Endothelial cell of umbilical vein (primary cell): Measurements from ENCODE around the gene UGT1A5. TPM values are rescaled to one million over a fixed set of nuclear protein-coding genes. Genes with fewer than 3 reads are reported as not detected.

Experiments used
- BruUV-seq: library from RNA; stranded (reverse); fragments of 400-500 nt; replicated peaks from 2 replicates; lab custom pipeline; 2021; lab: Mats Ljungman, UMichigan
- CTCF ChIA-PET: fragments of 300-600, 350-600 bp; sonication (Branson Sonifier 250); formaldehyde crosslinking; loops from one replicate; lab custom pipeline; 2021; ENCODE audit warnings: antibody characterized with exemption, inconsistent platforms; lab: Charles Lee
- POLR2A ChIA-PET: fragments of 300-600, 350-600 bp; sonication (Branson Sonifier 250); formaldehyde crosslinking; loops from one replicate; lab custom pipeline; 2021; ENCODE audit warnings: antibody characterized with exemption, inconsistent platforms; lab: Charles Lee
- DNase-seq: peaks from one replicate; pipeline ENCODE4 v3.0.0-alpha.2; 2011; ENCODE audit warnings: low read depth, low spot score
- FAIRE-seq: peaks from 2 replicates; lab custom pipeline; 2011; peaks lifted over from hg19 to GRCh38; lab: Jason Lieb, UNC
- H2AFZ ChIP-seq: 2 replicates; pipeline ENCODE4 v1.6.0; 2012; ENCODE audit warnings: low read depth, low read length, control low read depth, inconsistent platforms
- H3K27ac ChIP-seq: 2 replicates; pipeline ENCODE4 v1.5.1; 2011; ENCODE audit warnings: low read depth, mild to moderate bottlenecking, control low read depth, low read length, moderate library complexity; ENCODE audit not compliant: insufficient read depth
- H3K27me3 ChIP-seq, 2 experiments: 2 replicates each; pipeline versions ENCODE4 v1.6.0 to v1.6.1; 2011; ENCODE audit warnings: low read length in 2 of 2, mixed read lengths in 1 of 2; ENCODE audit not compliant: control insufficient read depth in 2 of 2, insufficient read depth in 2 of 2
- H3K36me3 ChIP-seq, 2 experiments: 2 replicates in 1 of 2; 3 replicates in 1 of 2; pipeline ENCODE4 v1.5.1; 2011; ENCODE audit warnings: low read length in 2 of 2, mild to moderate bottlenecking in 1 of 2, moderate library complexity in 1 of 2; ENCODE audit not compliant: control insufficient read depth in 2 of 2, insufficient read depth in 2 of 2; ENCODE audit errors: extremely low read depth in 1 of 2
- H3K4me1 ChIP-seq: 3 replicates; pipeline ENCODE4 v1.5.1; 2011; ENCODE audit warnings: mild to moderate bottlenecking, low read length; ENCODE audit not compliant: control insufficient read depth, insufficient read depth; ENCODE audit errors: extremely low read depth
- H3K4me2 ChIP-seq: 2 replicates; pipeline ENCODE4 v1.6.1; 2011; ENCODE audit warnings: low read length, control low read depth, mixed read lengths; ENCODE audit not compliant: insufficient read depth
- H3K4me3 ChIP-seq, 3 experiments: fragments of 200-600 bp in 1 of 3; sonication (generic), shearing (Covaris generic) in 1 of 3; replicated peaks in 1 of 3; 2 replicates each; pipeline ENCODE4 v1.5.1; 2011 to 2016; ENCODE audit warnings: control low read depth in 3 of 3, low read length in 3 of 3, mild to moderate bottlenecking in 2 of 3, inconsistent platforms in 1 of 3, low read depth in 1 of 3, moderate library complexity in 1 of 3; ENCODE audit not compliant: insufficient read depth in 1 of 3
- H3K79me2 ChIP-seq: 2 replicates; pipeline ENCODE4 v1.6.0; 2012; ENCODE audit warnings: low read length, inconsistent platforms; ENCODE audit not compliant: control insufficient read depth, insufficient read depth
- H3K9ac ChIP-seq: replicated peaks from 2 replicates; pipeline ENCODE3; 2011; ENCODE audit warnings: low read length, control low read depth; ENCODE audit not compliant: insufficient read depth; ENCODE audit errors: extremely low read depth
- H3K9me1 ChIP-seq: replicated peaks from 3 replicates; pipeline ENCODE4 v1.6.0; 2011; ENCODE audit warnings: mild to moderate bottlenecking, low read length; ENCODE audit not compliant: control insufficient read depth, insufficient read depth; ENCODE audit errors: extremely low read depth
- H3K9me3 ChIP-seq: replicated peaks from 2 replicates; pipeline ENCODE4 v1.5.1; 2012; ENCODE audit warnings: low read length, inconsistent platforms; ENCODE audit not compliant: control insufficient read depth, insufficient read depth
- H4K20me1 ChIP-seq: replicated peaks from 2 replicates; pipeline ENCODE3; 2011; ENCODE audit warnings: mild to moderate bottlenecking, low read length; ENCODE audit not compliant: control insufficient read depth, insufficient read depth; ENCODE audit errors: extremely low read depth
- CTCF ChIP-seq, 2 donors: IDR thresholded peaks; 1 replicate in 1 of 2; 2 replicates in 1 of 2; pipeline ENCODE4 v1.5.1; 2011; ENCODE audit warnings: low read length in 2 of 2, mild to moderate bottlenecking in 2 of 2, moderate library complexity in 2 of 2, control low read depth in 1 of 2, inconsistent platforms in 1 of 2, low read depth in 1 of 2; ENCODE audit not compliant: insufficient read depth in 1 of 2; ENCODE audit errors: extremely low read depth in 1 of 2
- EZH2 ChIP-seq: IDR thresholded peaks from 2 replicates; pipeline ENCODE4 v1.6.1; 2012; ENCODE audit warnings: borderline replicate concordance, low read depth, mild to moderate bottlenecking, moderate library complexity, low read length, inconsistent platforms; ENCODE audit not compliant: severe bottlenecking
- FOS ChIP-seq: IDR thresholded peaks from 2 replicates; pipeline ENCODE4 v1.6.1; 2011; ENCODE audit warnings: mild to moderate bottlenecking, low read length, moderate library complexity, borderline replicate concordance; ENCODE audit not compliant: insufficient read depth
- GATA2 ChIP-seq: IDR thresholded peaks from 2 replicates; pipeline ENCODE4 v1.7.0; 2011; ENCODE audit warnings: low read depth, mild to moderate bottlenecking, moderate library complexity, mixed read lengths, low read length; ENCODE audit not compliant: insufficient read length, insufficient read depth
- JUN ChIP-seq: IDR thresholded peaks from 2 replicates; pipeline ENCODE4 v1.6.1; 2011; ENCODE audit warnings: borderline replicate concordance, low read depth; ENCODE audit not compliant: insufficient read length, insufficient read depth
- MAX ChIP-seq: IDR thresholded peaks from 2 replicates; pipeline ENCODE4 v1.6.1; 2011; ENCODE audit not compliant: insufficient read depth, insufficient read length
- MYC ChIP-seq: IDR thresholded peaks from one replicate; pipeline ENCODE4 v1.6.1; 2011; ENCODE audit warnings: mild to moderate bottlenecking, low read depth, low read length
- POLR2A ChIP-seq: IDR thresholded peaks from 2 replicates; pipeline ENCODE4 v1.6.1; 2012; ENCODE audit warnings: low read depth, mild to moderate bottlenecking, control low read depth, low read length
- POLR2AphosphoS5 ChIP-seq: IDR thresholded peaks from 2 replicates; pipeline ENCODE4 v1.6.1; 2012; ENCODE audit warnings: low read depth, mild to moderate bottlenecking, control low read depth, low read length, moderate library complexity; ENCODE audit not compliant: insufficient read depth
- dilution Hi-C: fragments of 300-500 bp; cut with MboI; formaldehyde crosslinking; loops from one replicate; pipeline ENCODE4 v1.15.0; 2019; ENCODE audit warnings: low sequenced_read_pairs; ENCODE audit not compliant: extremely low pct_ligation_motif_present
- intact Hi-C: fragments of 100-400 bp; cut with micrococcal nuclease; formaldehyde crosslinking; loops from one replicate; pipeline ENCODE4 v1.10.0; 2022
- polyA plus RNA-seq, 4 experiments: library from polyadenylated mRNA; depleted of rRNA in 3 of 4; stranded (reverse) in 3 of 4; unstranded in 1 of 4; fragments of >200 nt; gene quantifications; 2 replicates each; pipeline versions ENCODE4 v1.2.1 to v1.2.3, GENCODE V29; 2011 to 2012; ENCODE audit warnings: missing spikeins in 1 of 4
- total RNA-seq: library from RNA; stranded (reverse); gene quantifications from 2 replicates; pipeline ENCODE4 v1.2.3, GENCODE V29; 2021

The UGT1A5 gene
- total and polyA plus RNA-seq, 2 donors (not counting 3 experiments of a cell fraction or from before 2014, with no cell fraction given): not detected

GRCh38 chr2:233798335-233799086 is 85.8 kb downstream of the UGT1A5 start:
- POLR2A ChIA-PET: no interaction called here
- CTCF ChIA-PET: no interaction called here
- H3K4me2 ChIP-seq: no peak overlapping the region
- H4K20me1 ChIP-seq: no peaks in the 10 kb centered on the region
- BruUV-seq: no TSS peak
- H3K9me3 ChIP-seq: no peaks in the 10 kb centered on the region
- intact Hi-C loops: no loop called here
- H3K27ac ChIP-seq: no peak overlapping the region
- DNase-seq: no peak
- FAIRE-seq: no peak
- H2AFZ ChIP-seq: no peak overlapping the region
- H3K79me2 ChIP-seq: no peaks in the 10 kb centered on the region
- H3K9me1 ChIP-seq: no peaks in the 10 kb centered on the region
- no peaks in the 10 kb centered on the region for H3K36me3 ChIP-seq
- no peak overlapping the region for H3K9ac ChIP-seq
- dilution Hi-C loops: no loop called here
- H3K4me1 ChIP-seq: no peaks in the 10 kb centered on the region
- H3K4me3 ChIP-seq: no peak overlapping the region
- H3K27me3 ChIP-seq: no peaks in the 10 kb centered on the region
- no peak for TF ChIP-seq JUN
- TF ChIP-seq POLR2AphosphoS5: no peak
- TF ChIP-seq GATA2: no peak
- no peak for TF ChIP-seq MYC
- no peak for TF ChIP-seq FOS
- TF ChIP-seq CTCF (IDR thresholded peaks at IDR 0.05; ENCODE audit: extremely low read depth in 1 of 2, insufficient read depth in 1 of 2, low read depth in 1 of 2, low read length in 2 of 2): no peak
- no peak for TF ChIP-seq MAX
- no peak for TF ChIP-seq POLR2A
- no peak for TF ChIP-seq EZH2
